HG02642 (cell line): ENCODE results near the gene SAA1.
"Not testable (repeated sequence)": the region's sequence is repeated elsewhere in the genome, so short reads cannot be mapped to it uniquely, and the experiment has no call there.

Source experiments
- ATAC-seq: cut with Tn5 transposase; IDR thresholded peaks from one replicate; pipeline ENCODE4 v1.9.1; 2021; ENCODE audit warnings: mild to moderate bottlenecking; ENCODE audit not compliant: unreplicated experiment, poor library complexity

The SAA1 gene

GRCh38 chr11:18254781-18255361 lies 11.2 kb upstream of the SAA1 start:
- no peak for ATAC-seq

DNA sequence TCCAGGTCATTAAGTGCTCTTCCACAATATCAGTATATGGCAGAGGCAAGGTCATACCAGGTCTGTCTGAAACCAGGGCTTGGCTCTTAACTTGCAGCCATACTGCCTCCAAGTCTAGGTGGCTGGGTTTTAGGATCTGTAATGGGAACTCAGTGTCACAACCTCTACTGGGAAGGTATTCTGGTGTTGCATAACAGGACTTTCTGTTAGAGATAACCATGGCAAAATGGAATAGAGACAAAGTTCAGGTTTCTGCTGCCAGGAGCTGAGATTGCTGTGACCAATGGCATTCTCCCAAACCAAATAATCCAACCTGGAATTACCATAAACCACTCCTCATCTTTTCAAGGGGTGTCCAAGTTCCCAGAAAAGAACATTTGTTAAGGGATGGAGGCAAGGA lies 6.8 kb upstream of the SAA1 start:
- ATAC-seq: no peak

DNA sequence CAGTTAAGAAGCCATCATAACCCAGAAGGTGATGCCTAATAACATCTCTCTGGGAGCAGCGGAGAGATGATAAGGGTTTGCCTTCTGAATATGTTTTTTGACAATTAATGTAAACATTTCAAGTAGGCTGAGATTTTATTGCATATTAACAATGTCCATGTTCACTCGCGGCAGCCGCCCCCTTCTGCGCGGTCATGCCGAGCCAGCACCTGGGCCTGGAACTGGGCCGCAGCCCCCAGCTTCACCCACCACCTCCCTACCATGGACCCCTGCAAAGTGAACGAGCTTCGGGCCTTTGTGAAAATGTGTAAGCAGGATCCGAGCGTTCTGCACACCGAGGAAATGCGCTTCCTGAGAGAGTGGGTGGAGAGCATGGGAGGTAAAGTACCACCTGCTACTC lies 4.3 kb upstream of the SAA1 start:
- ATAC-seq: no peak

DNA sequence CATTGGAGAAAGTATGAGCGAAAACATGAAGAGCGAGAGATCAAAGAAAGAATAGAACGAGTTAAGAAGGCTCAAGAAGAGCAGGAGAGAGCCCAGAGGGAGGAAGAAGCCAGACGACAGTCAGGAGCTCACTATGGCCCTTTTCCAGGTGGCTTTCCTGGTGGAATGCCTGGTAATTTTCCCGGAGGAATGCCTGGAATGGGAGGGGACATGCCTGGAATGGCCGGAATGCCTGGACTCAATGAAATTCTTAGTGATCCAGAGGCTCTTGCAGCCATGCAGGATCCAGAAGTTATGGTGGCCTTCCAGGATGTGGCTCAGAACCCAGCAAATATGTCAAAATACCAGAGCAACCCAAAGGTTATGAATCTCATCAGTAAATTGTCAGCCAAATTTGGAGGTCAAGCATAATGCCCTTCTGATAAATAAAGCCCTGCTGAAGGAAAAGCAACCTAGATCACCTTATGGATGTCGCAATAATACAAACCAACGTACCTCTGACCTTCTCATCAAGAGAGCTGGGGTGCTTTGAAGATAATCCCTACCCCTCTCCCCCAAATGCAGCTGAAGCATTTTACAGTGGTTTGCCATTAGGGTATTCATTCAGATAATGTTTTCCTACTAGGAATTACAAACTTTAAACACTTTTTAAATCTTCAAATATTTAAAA lies 3.2 kb upstream of the SAA1 start:
- not testable (repeated sequence) for ATAC-seq

DNA sequence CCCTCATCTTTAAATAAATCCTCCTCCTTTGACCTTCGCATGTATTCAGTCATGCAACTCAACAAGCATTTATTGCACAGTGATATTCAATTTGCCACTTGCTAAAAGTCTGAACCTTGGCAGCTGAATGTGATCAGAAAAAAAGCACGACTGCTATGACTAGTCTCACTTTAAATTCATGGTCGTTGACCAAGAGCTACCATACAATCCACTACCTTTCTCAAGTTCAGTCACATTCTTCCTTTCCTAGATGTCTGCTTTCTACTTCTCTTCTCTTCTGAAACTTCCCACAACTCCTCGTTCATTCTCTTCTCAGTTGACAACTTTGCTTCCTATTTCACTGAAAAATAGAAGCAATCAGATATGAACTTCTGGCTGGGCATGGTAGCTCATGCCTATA lies 2.0 kb upstream of the SAA1 start:
- ATAC-seq: peak; percentile 44

DNA sequence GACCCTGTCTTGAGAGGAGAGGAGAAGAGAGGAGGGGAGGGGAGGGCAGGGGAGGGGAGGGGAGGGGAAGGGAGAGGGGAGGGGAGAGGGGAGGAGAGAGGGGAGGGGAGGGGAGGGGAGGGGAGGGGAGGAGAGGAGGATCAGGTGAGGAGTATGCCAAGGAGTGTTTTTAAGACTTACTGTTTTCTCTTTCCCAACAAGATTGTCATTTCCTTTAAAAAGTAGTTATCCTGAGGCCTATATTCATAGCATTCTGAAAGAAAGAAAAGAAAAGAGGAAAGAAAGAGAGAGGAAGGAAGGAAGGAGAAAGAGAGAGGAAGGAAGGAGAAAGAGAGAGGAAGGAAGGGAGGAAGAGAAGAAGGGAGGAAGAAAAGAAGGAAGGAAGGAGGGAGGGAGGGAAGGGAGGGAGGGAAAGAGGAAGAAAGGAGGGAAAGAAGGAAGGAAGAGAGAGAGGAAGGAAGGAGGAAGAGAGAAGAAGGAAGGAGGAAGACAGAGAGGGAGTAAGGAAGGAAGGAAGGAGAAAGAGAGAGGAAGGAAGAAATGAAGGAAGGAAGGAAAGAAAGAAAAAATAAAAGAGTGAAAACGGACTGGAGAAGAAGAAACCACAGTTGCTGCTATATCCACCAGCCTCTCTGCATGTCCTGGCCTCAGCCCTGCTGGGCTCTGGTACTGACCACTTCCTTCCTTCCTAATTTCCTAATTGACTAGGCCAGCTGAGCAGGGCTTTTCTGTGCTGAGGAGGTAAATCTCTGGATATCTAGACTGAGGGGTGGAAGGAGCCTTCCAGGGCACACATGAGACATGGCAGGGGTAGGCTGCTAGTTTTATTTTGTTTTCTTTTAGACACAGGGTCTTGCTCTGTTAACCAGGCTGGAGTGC lies 1.1 kb upstream of the SAA1 start:
- ATAC-seq: no peak

DNA sequence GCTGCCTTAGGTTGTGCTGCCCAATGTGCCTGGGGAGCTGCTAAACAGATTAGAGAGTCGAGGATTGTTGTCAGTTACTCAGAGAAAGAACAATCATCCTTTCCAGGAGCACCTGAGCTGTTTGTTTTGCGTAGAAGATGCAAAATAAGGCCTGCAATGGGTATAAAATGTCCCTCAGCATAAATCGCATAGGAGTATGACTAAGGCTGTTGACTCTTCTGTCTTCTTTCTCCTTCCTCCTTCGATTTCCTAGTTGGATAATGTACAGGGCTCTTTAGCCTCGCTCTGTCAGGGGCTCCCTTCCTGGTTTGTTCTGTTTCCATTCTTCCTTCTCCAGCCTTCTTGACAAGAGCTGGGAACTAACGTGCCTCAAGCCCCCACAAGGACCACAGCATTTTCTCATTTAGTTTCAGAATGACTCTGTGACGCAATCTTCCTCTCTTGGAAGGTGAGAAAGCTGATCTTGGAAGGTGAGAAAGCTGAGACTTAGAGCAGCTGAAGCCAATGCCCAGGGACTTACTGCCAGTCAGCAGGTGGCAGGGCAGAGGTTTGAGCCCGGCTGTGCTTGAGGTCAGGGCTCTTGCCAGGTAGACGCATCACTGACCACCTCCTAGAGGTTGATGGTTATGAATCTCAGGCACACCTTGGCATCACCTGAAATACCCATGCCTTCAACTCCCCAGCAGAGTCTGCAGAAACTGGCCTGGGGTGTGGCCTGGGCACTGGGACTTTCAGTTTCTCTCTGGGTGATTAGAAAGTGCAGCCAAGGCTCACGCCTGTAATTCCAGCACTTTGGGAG lies 1.5 kb downstream of the SAA1 start:
- peak; percentile 64 for ATAC-seq

DNA sequence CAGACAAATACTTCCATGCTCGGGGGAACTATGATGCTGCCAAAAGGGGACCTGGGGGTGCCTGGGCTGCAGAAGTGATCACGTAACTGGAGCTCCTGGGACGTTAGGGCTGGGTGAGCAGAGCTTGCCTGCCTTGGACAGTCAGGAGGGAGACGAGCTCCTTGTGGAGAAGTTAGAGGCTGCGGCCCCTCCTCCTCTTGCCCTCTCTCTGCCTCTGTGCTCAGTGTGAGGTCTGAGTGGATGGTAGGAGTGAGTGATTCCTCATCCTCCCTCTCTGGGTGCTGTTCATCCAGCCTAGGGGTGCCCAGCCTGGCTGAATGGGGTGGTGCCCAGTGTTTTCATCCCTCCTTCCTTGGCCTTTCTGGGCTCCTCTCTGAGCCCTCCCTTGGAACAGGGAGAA lies 3.2 kb downstream of the SAA1 start:
- ATAC-seq: not testable (repeated sequence)

GRCh38 chr11:18270102-18270501 lies 4.0 kb downstream of the SAA1 start:
- no peak for ATAC-seq

GRCh38 chr11:18271206-18271605 lies 5.1 kb downstream of the SAA1 start:
- no peak for ATAC-seq

DNA sequence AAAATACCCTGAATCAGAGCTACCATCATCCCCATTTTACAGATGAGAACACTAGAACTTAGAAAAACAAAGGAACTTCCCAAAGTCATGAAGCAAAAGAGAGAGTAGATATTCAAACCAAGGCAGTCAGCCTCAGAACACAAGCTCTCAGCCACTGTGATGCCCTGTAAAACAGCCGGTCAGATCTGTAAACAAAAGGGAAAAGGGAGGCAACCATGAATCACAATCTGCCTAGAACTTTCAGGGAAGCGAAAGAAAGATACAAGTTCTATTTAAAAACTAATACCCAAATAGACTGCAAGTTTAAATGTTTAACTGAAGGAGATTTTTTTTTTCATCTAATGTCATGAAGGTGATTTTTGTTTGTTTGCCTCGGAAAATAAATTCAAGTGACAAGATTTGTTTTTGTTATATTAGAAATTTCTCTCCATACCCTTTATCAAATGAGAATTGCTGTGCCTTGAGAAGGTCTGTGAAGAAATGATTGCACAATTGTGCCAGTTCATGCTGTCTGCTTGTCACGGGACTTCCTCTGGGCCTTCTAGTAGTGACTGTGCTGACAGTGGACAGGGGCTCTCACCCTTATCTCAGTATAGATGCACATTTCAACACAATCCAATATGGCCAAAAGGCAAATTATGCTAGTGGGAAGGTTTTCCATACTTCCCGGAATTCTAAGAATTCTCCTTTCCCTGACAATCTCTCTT lies 11.7 kb downstream of the SAA1 start:
- ATAC-seq: no peak

- peak; percentile 87 for ATAC-seq
Observed at GRCh38 chr11:18280438-18281045, 14.5 kb downstream of the SAA1 start.

DNA sequence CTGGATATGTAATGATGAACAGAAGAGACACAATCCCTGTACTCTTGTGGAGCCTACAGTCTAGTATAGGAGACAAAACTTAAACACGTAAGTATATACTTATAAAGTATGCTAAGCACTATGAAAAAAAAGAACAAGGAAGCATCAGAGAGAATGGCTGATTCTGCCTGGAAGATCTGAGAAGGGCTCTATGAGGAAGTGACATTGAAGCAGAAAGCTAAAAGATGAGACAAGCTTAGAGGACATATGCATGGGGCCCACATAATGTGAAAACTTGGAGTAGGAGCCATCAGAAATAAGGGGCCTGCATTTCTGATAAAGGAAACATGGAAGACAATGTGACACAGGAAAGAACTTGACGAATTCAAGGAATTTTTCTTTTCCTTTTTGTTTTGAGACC lies 16.6 kb downstream of the SAA1 start:
- no peak for ATAC-seq

DNA sequence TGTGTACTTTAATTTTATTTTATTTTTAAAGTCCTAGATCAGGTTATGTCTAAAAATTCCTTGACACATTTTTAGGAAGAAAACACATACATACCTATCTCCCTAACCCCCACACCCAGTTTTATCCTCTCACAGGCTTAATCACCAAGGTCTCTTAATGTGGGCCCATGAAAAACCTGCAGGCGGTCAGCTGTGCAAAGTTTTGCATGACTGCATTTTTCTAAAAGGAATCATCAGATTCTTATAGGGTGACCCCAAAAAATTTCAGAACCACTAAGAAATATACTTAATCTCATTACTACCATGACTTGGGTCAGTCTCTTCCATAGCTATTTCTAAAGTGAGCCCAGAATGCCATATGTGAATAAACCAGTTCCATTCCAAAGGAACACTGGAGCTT lies 19.8 kb downstream of the SAA1 start:
- no peak for ATAC-seq

GRCh38 chr11:18288911-18289310 lies 22.8 kb downstream of the SAA1 start:
- ATAC-seq: no peak

DNA sequence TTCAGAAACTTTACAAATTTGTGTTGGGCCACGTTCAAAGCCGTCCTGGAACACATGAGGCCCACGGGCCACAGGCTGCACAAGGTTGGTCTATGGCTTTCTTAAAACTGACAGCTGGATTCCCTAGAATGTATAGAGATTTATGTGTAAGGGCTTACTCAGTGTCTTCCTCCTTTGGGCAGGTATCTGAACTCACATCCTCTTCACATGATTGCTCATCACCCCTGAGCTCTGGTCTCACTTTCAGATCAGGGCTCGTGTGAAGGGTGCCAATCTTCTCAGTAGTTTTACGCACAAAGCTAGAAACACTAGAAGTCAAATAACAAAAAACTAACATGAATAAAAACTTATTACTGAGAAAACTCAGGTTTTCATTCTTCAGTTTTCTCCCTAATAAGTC lies 28.8 kb downstream of the SAA1 start:
- ATAC-seq: no peak

DNA sequence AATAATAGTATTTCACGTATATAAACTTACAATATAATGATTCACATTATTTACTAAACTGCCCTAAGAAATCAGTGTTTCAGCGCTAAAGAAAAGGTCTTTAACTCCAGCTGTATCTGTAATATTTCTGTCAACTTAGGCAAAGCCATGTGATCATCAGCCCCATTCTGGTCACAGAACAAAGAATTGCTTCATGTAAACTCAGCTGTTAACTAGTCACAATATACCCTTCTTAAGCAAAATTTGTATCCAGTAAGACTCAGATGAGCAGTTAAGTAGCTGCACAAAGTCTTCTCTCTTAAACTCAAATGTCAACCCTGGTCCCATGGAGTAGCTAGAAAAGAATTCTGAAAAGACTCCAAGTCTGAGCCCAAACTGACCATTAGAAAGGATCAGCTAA lies 29.3 kb downstream of the SAA1 start:
- ATAC-seq: no peak

- no peak for ATAC-seq
Observed at GRCh38 chr11:18299721-18300120, 33.7 kb downstream of the SAA1 start.

DNA sequence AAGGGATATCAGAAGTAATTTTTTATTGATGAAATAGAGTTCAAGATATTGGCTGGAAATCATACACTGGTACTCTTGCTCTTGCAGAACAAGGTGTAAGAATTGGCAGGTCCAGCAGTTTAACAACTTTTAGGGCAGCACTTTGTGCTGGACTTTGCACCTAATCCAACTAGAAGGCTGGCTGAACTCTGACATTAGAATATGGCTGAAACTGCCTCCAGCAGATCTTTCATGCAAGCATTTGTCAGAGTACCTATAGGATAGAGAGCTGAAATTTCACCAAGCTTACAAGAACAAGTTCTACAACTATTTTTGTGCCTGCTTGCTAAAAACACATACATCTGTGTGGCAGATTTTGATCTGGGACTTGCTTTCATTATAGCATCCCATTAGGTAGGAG lies 38.7 kb downstream of the SAA1 start:
- ATAC-seq: no peak
